K562 (cell line): ENCODE data around the gene GYS1. TPM values are rescaled to one million over a fixed set of nuclear protein-coding genes. Genes with fewer than 3 reads are reported as not detected.

Experiments
- CHCHD3 ChIP-seq: fragments of 250-450 bp; sonication (Bioruptor Pico); IDR thresholded peaks from 2 replicates; pipeline ENCODE4 v2.1.2; 2022; ENCODE audit warnings: mild to moderate bottlenecking
- GABPB1 ChIP-seq: sonication (generic); formaldehyde crosslinking; IDR thresholded peaks from 2 replicates; pipeline ENCODE4 v1.8.0; 2022; ENCODE audit warnings: mild to moderate bottlenecking, missing genetic modification reagents
- HMGN3 ChIP-seq: IDR thresholded peaks from 2 replicates; pipeline ENCODE4 v1.6.1; 2011; ENCODE audit warnings: borderline replicate concordance, low read depth, mild to moderate bottlenecking, mixed read lengths, low read length; ENCODE audit not compliant: insufficient read length; ENCODE audit errors: extremely low read depth
- POU5F1 ChIP-seq: fragments of 150-350 bp; IDR thresholded peaks from 2 replicates; pipeline ENCODE4 v1.6.1; 2014; ENCODE audit warnings: borderline replicate concordance, low read length, low read depth, mild to moderate bottlenecking; ENCODE audit not compliant: partially characterized antibody
- SRSF3 ChIP-seq: fragments of 200-400 bp; formaldehyde crosslinking; IDR thresholded peaks from 2 replicates; pipeline ENCODE4 v1.6.1; 2016; ENCODE audit warnings: mild to moderate bottlenecking, low read length, moderate library complexity; ENCODE audit not compliant: insufficient read depth
- TEAD1 ChIP-seq, 2 experiments: fragments of 450-650 bp in 1 of 2; sonication (generic) in 1 of 2; formaldehyde crosslinking; IDR thresholded peaks; 2 replicates each; pipeline versions ENCODE4 v1.4.0 to v1.8.0; 2020 to 2022; ENCODE audit warnings: mild to moderate bottlenecking in 2 of 2, missing genetic modification reagents in 1 of 2
- ZBED1 ChIP-seq: IDR thresholded peaks from 2 replicates; pipeline ENCODE4 v1.6.1; 2014
- ZFP36 ChIP-seq: fragments of 150-350 bp; IDR thresholded peaks from 2 replicates; pipeline ENCODE4 v1.6.1; 2018; ENCODE audit warnings: low read length, low read depth; ENCODE audit not compliant: partially characterized antibody
- ZNF324 ChIP-seq: fragments of 250-450 bp; sonication (Bioruptor Pico); IDR thresholded peaks from 2 replicates; pipeline ENCODE4 v1.4.0; 2020; ENCODE audit warnings: mild to moderate bottlenecking
- ZNF57 ChIP-seq: fragments of 450-650 bp; formaldehyde crosslinking; IDR thresholded peaks from 2 replicates; pipeline ENCODE4 v1.4.0; 2020; ENCODE audit warnings: mild to moderate bottlenecking, moderate library complexity
- ZNF583 ChIP-seq: fragments of 250-450 bp; sonication (Bioruptor Pico); IDR thresholded peaks from 2 replicates; pipeline ENCODE4 v1.4.0; 2020
- ZNF76 ChIP-seq: fragments of 250-450 bp; sonication (Bioruptor Pico); IDR thresholded peaks from 2 replicates; pipeline ENCODE4 v1.4.0; 2020; ENCODE audit warnings: mild to moderate bottlenecking, moderate library complexity, borderline replicate concordance
- polyA plus RNA-seq, 8 experiments: library from polyadenylated mRNA; depleted of rRNA in 4 of 8; stranded (reverse) in 5 of 8; unstranded in 3 of 8; fragments of >200 nt; fragmentation: Nextera tagmentation in 2 of 8; fragmentation: Illumina TruSeq in 1 of 8; extraction: Ambion mirVana in 2 of 8; extraction: Trizol in 1 of 8; gene quantifications; 2 replicates each; pipeline versions ENCODE4 v1.2.1 to v1.2.3, GENCODE V29; 2011 to 2014; ENCODE audit warnings: inconsistent platforms in 1 of 8, missing spikeins in 1 of 8
- total RNA-seq, 7 experiments: library from RNA; depleted of rRNA in 6 of 7; stranded (reverse); fragments of >200 nt in 6 of 7; fragmentation: Illumina TruSeq in 2 of 7; extraction: Trizol in 2 of 7; gene quantifications; 2 replicates each; pipeline versions ENCODE4 v1.2.1 to v1.2.3, GENCODE V29; 2011 to 2021; ENCODE audit warnings: low replicate concordance in 1 of 7
- TF ChIP-seq, protein P1 (sequence below): sonication (generic); formaldehyde crosslinking; IDR thresholded peaks from 2 replicates; pipeline ENCODE4 v1.8.0; 2022; ENCODE audit warnings: mild to moderate bottlenecking, missing genetic modification reagents

The GYS1 gene
- total and polyA plus RNA-seq, 9 of the 15 experiments (the other 6 are each of a cell fraction or from before 2014, with no cell fraction given): 1.9 to 31.1 (median 15.2) TPM

DNA sequence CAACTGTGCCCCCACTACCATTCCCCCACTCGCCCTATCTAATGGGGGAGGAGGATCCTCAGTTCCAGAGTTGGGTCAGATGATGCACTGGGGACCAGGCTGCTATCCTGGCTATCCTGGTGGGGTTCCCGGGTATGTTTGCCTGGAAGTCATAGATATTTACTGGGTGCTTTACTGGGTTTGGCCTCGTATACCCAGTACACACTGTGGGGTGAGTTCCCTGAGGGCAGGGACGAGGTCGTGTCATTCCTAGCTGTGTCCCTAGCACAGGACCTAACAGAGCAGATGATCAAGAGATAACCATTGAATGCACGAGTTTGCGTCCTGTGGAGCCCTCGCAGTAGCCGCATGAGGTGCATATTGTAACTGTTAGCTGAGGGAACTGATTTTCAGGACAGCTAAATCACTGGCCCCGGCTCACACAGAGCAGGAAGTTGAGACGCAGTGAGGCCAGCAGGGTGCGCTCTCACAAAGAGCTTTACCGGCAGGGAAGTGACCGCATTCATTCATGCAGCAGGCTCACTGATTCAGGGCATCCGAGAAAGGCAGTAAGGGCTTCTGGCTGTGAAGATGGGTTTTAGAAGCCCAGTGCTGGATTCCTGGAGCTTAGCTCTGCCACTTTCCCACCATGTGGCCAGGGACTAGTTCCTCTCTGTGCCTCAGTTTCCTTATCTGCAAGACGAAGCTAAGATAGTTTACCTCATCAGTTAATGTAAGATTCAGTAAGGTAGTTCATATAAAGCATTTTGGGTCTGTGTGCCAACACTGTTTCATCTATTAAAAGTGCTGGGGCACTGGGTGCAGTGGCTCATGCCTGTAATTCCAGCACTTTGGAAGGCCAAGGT, 6.6 kb upstream of the GYS1 start (continued):
- TF ChIP-seq, protein P1, sequence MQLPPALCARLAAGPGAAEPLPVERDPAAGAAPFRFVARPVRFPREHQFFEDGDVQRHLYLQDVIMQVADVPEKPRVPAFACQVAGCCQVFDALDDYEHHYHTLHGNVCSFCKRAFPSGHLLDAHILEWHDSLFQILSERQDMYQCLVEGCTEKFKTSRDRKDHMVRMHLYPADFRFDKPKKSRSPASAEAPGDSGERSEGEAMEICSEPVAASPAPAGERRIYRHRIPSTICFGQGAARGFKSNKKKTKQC (CRISPR knock-in tag): no peak
- TF ChIP-seq ZNF583 (CRISPR knock-in tag) (no peak), TEAD1 (CRISPR knock-in tag; IDR thresholded peaks at IDR 0.05) (0 out of 4 replicates have a peak, but pooled peaks of 1 of the 2 experiments have one; percentile 41), ZFP36 (no peak), ZNF57 (CRISPR knock-in tag) (no peak), CHCHD3 (CRISPR knock-in tag) (no peak), ZNF324 (CRISPR knock-in tag) (no peak), ZBED1 (no peak), SRSF3 (no peak), HMGN3 (no peak), ZNF76 (CRISPR knock-in tag) (no peak), GABPB1 (CRISPR knock-in tag) (peak; percentile 64; the same call in 1 of the 2 replicates), POU5F1 (no peak)
